ENCODE data around the gene KIN. TPM values are rescaled to one million over a fixed set of nuclear protein-coding genes. Genes with fewer than 3 reads are reported as not detected.

The KIN gene
- total and polyA plus RNA-seq, 11 donors, result 2.5 to 10.7 (median 5.7) TPM

DNA sequence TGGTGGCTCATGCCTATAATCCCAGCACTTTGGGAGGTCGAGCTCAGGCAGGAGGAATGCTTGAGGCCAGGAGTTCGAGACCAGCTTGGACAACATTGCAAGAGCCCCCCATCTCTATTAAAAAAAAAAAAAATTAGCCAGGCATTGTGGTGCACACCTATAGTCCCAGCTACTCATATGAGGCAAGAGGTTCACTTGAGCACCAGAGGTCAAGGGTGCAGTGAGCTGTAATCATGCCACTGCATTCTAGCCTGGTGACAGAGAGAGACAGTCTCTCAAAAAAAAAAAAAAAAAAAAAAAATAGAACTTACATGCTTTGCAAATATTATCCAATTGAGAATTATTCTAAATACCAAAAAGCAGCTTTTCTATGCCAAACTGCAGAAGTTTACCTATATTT, 11.0 kb downstream of the KIN start:
- 95 to 100% (median 96%) methylated on average over 2 of the region's 2 CpGs for WGBS, 4 donors
- H3K36me3 ChIP-seq, result peaks cover 0 to 96% (median 93%) of the 10 kb centered on the region in 9 donors

DNA sequence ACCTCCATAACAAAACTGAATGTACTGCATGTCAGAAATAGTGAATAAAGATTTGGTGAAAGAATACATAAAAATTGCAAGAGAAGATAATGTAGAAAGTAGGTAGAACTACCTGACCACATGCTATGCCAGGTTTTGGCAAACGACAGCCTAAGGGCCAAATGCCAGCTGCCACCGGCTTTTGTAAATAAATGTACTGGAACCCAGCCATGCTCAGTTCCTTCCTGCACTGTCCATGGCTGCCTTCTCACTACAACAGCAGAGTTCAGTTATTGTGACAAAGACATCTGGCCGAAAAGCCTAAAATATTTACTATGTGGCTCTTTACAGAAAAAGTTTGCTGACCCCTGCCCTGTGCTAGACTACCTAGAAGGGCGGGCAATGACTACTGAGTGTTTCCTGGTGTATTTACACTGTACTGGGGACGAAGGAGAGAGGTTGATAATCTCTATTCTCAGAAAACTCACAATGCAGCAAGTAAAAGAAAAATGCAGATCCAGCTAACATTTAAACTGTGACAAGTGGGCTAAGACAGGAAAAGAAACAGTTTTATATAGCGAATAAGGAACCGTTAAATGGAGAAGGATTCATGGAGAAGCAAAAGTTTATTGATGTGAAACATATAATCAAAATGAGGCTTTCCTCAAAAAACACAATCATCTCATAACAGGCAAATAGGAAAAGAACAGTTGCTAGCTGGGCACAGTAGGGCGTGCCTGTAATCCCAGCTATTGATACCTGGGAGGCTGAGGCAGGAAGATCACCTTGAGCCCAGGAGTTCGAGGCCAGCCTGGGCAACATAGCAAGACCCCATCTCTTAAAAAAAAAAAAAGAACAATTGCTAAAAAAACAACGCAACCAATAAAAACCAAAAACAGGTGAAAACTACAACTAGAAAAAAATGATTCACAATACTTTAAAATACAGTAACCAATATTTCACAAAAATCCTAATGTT, 13.7 kb downstream of the KIN start:
- H3K4me1 ChIP-seq, result peaks cover 0 to 11% (median 5%) of the 10 kb centered on the region in 12 donors
- no peaks in the 10 kb centered on the region for H3K9me3 ChIP-seq
- peaks cover 0 to 99% (median 87%) of the 10 kb centered on the region in 9 donors for H3K36me3 ChIP-seq
- H3K4me3 ChIP-seq, result no peak overlapping the region
- no peak overlapping the region for H3K27ac ChIP-seq
- 56 to 73% (median 58%) methylated on average over 10 of the region's 10 CpGs for WGBS, 4 donors
- H3K27me3 ChIP-seq, result no peaks in the 10 kb centered on the region
- peak in 3 of 4 donors; percentile 39 to 64 (median 53) for ATAC-seq
- no peak for TF ChIP-seq POLR2A (IDR thresholded peaks at IDR 0.05)
- TF ChIP-seq, protein P1, sequence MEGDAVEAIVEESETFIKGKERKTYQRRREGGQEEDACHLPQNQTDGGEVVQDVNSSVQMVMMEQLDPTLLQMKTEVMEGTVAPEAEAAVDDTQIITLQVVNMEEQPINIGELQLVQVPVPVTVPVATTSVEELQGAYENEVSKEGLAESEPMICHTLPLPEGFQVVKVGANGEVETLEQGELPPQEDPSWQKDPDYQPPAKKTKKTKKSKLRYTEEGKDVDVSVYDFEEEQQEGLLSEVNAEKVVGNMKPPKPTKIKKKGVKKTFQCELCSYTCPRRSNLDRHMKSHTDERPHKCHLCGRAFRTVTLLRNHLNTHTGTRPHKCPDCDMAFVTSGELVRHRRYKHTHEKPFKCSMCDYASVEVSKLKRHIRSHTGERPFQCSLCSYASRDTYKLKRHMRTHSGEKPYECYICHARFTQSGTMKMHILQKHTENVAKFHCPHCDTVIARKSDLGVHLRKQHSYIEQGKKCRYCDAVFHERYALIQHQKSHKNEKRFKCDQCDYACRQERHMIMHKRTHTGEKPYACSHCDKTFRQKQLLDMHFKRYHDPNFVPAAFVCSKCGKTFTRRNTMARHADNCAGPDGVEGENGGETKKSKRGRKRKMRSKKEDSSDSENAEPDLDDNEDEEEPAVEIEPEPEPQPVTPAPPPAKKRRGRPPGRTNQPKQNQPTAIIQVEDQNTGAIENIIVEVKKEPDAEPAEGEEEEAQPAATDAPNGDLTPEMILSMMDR (IDR thresholded peaks at IDR 0.05), result no peak
- DNase-seq, result peak in 1 of 5 donors; percentile 16
- intact Hi-C loops (cut with DNase I), result no loop called here

More for the DNA sequence above, 11.0 kb downstream of the KIN start:
- H3K9me3 ChIP-seq, result no peaks in the 10 kb centered on the region
- no peak for ATAC-seq
- H3K4me3 ChIP-seq, result no peak overlapping the region
- TF ChIP-seq, protein P1 (IDR thresholded peaks at IDR 0.05), result no peak
- no peak for TF ChIP-seq POLR2A (IDR thresholded peaks at IDR 0.05)
- DNase-seq, result no peak
- peaks cover 0 to 11% (median 5%) of the 10 kb centered on the region in 12 donors for H3K4me1 ChIP-seq
- no peaks in the 10 kb centered on the region for H3K27me3 ChIP-seq
- intact Hi-C loops (cut with DNase I), result no loop called here
- no peak overlapping the region for H3K27ac ChIP-seq

DNA sequence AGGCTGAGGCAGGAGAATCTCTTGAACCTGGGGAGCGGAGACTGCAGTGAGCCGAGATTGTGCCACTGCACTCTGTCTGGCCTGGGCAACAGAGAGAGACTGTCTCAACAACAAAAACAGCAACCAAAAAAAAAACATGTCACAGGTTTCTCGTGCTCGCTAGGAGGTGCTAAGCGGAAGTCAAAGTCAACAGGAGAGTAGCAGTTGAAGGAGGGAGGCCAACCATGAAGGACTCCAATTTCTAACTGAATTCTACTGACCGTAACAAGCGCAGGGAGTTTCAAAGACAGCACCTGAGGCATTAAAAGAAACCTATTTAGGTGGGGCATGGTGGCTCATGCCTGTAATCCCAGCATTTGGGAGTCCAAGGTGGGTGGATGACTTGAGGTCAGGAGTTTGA, 19.4 kb downstream of the KIN start:
- WGBS, 4 donors, result 83 to 97% (median 95%) methylated on average over 7 of the region's 7 CpGs
- DNase-seq (no peak), ATAC-seq (no peak)
- intact Hi-C loops (cut with DNase I), result no loop called here
- no peak for TF ChIP-seq POLR2A (IDR thresholded peaks at IDR 0.05)
- TF ChIP-seq, protein P1 (IDR thresholded peaks at IDR 0.05), result no peak
- Histone ChIP-seq H3K36me3 (peaks cover 0 to 100% (median 90%) of the 10 kb centered on the region in 9 donors), H3K27ac (no peak overlapping the region), H3K9me3 (no peaks in the 10 kb centered on the region), H3K27me3 (no peaks in the 10 kb centered on the region), H3K4me1 (peaks cover 0 to 2% (median 0%) of the 10 kb centered on the region in 12 donors), H3K4me3 (no peak overlapping the region)

DNA sequence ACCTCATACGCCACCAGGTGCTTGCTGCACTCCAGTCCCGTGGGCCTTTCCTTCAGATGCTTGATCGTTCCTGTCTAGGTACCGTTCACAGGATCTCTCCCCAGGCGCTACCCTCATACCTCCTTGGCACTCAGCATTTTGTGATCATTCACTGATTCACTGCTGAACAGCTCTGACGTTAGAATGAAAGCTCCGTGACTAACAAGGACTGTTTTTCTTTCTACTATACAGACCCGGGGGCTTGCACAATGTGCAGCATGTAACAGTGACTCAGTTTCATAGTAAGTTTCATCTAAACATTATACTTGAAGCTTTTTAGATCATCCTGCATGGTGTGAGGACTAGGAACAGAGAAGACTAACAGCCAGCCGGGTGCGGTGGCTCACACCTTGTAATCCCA, 20.6 kb downstream of the KIN start:
- intact Hi-C loops (cut with DNase I), result no loop called here
- DNase-seq (no peak), ATAC-seq (no peak)
- Histone ChIP-seq H3K4me1 (peaks cover 0 to 7% (median 0%) of the 10 kb centered on the region in 12 donors), H3K27me3 (no peaks in the 10 kb centered on the region), H3K9me3 (no peaks in the 10 kb centered on the region), H3K4me3 (no peak overlapping the region), H3K27ac (no peak overlapping the region), H3K36me3 (peaks cover 0 to 100% (median 90%) of the 10 kb centered on the region in 9 donors)
- 91 to 96% (median 94%) methylated on average over 10 of the region's 10 CpGs for WGBS, 4 donors
- TF ChIP-seq, protein P1 (IDR thresholded peaks at IDR 0.05), result no peak
- no peak for TF ChIP-seq POLR2A (IDR thresholded peaks at IDR 0.05)

All from heart left ventricle (tissue), 16 donors.